Measurements from ENCODE around the gene TNNI2.

Gene TNNI2

DNA sequence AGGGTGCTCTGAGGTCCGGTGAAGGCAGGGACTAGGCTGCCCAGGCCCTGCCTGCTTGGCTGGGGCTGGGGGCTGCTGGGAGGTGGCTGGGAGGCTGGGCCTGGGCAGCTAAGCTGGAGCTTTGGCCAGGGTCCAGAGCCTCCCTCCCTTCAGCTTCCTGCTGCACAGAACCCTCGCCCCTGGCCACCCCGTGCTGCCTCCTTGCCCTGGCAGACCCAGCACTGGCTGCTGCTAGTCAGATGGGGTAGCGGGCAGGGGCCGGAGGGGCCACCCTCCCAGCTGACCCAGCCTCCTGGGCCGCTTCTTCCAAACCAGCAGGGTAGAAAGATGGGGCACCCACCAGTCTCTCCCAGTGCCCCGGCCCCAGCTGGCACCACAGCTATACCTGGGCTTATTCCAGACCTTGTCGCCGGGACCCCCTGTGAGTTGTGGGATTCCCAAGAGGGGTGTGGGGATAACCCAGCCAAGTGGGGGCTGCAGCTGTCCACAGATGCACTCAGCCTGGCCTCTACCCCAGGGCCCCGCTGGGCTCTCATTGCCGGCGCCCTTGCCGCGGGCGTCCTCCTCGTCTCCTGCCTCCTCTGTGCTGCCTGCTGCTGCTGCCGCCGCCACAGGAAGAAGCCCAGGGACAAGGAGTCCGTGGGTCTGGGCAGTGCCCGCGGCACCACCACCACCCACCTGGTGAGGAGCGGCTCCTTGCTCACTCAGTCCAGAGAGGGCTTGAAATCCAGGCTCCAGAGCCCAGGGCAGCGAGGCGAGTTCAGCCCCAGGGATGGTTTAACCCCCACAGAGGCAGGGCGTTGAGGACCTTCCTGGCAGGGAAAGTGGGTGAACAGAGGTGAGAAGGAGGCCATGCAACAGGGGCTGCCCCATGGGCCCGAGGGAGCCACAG is 3.8 kb upstream of the TNNI2 start, which contains the start of gene SYT8:
TSS of gene SYT8 (plus strand) at position 212 of the 892 bp plus-strand sequence. CDS start at position 328, 116 bp downstream.
- FAIRE-seq = no peak

DNA sequence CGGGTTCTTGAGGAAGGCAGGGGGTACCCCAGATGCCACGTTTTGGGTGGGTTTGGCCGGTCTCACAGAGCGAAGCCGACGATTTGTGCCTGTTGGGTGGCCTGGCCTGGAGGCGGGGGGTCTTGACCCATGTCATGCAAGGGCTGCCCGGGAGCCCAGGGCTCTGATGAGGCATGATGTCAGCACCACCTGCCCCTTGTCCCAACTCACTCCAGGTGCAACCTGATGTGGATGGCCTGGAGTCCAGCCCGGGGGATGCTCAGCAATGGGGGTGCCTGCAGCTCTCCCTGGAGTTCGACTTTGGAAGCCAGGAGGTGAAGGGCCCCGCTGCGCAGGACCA is 3.1 kb upstream of the TNNI2 start:
- FAIRE-seq = no peak

DNA sequence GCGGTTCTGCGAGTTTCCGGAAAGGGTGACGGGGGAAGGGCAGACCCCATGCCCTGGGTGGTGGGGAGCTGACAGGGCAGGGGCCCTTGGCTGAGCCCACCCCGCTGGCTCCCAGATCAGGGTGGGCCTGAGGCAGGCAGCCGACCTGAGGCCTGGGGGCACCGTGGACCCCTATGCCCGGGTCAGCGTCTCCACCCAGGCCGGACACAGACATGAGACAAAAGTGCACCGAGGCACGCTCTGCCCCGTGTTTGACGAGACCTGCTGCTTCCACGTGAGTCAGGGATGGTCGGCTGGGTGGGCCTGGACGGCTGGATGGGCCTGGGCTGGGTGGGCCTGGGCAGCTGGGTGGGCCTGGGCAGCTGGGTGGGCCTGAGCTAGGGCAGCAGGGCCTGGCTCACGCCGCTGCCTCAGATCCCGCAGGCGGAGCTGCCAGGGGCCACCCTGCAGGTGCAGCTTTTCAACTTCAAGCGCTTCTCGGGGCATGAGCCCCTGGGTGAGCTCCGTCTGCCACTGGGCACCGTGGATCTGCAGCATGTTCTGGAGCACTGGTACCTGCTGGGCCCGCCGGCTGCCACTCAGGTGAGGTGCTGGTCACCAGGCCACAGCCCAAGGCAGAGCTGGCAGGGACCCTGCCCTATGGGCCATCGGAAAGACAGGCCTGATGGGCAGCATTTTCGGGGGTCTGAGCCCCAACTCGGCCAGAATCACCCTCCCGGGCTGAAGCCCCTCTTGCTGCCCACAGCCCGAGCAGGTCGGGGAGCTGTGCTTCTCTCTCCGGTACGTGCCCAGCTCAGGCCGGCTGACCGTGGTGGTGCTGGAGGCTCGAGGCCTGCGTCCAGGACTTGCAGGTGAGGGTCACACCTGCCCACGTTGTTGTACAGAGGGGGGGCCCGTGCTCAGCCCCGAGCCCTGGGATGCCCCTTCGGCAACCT is 2.5 kb upstream of the TNNI2 start:
- FAIRE-seq = no peak

DNA sequence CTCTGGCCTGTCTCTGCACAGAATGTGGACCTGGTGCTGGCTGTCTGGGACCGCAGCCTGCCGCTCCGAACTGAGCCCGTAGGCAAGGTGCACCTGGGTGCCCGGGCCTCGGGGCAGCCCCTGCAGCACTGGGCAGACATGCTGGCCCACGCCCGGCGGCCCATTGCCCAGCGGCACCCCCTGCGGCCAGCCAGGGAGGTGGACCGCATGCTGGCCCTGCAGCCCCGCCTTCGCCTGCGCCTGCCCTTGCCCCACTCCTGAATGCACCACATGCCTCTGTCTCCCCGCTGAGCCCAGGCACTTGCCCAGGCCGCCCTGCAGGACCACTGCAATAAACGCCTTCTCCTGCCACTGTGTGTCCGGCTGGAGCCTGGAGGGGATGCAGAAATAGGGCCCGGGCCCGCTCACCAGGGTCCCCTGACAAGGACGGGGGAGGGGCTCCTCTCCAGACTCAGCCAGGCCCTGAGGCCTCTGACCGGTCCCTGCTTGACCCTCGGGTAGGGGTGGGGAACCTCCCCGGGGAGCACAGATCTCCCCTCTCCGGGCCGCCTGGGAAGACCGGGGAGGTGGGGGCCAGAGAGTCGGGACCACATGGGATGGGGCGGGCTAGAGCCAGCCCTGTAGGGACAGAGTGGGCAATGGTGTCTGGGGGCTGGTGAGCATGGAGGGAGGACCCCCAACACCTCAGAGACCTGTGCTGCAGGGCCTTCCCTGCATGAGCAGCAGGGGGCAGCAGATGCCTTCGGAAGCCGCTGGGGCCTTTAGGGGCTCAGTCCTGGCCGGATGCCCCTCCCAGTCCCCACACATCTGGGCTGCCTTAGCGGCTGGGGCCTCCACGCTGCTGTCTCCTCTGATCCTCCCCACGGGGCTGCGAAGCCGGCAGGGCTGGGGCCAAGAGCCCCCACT is 1.4 kb upstream of the TNNI2 start:
- no peak for FAIRE-seq

DNA sequence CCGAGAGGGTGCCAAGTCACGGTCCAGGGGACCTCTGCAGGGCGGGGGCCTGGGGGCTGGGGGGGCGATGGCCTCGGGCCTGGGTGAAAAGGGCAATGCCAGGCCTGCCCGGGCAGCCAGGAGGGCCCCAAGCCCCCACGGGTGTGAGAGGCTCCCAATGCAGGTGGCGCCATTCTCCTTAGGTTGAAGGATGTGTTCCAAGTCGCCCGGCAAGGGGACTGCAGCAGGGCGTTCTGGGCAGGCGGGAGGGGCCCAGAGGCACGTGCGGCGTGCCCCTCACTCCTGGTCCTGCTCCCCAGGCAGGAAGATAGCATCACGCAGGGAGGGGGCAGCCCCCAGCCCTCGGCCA is 730 bp upstream of the TNNI2 start:
- no peak for FAIRE-seq

DNA sequence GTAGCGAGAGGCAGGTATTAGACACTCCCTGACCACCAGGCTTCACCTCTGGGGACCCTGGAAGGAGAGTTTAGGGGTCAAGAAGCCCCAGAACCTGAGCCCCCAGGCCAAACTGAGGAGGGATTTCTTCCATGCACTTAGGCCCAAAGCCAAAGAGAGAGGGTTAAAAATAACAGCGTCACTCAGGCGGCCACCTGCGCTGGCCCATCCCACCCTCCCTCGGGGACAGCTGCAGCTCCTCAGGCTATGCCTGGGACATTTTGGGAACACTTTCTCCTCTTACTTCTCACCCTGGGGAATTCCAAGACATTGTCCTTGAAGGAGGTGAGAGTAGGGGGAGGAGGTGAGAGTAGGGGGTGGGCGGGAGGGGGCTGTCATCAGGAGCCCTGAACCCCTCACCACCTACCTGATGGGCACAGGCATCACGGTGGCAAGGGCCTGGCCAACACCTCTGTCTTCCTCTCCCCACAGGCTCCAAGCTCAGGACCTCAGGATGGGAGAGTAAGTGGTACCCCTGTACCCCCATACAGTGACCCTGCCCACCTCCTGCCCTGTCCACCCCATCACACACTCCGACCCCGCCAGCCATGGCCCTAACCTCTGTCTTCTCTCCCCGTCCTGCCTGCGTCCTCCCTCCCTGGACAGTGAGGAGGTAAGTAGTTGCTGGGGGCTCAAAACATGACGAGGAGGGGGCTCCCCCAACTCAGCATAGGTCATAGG is 583 bp downstream of the TNNI2 start:
- no peak for FAIRE-seq

DNA sequence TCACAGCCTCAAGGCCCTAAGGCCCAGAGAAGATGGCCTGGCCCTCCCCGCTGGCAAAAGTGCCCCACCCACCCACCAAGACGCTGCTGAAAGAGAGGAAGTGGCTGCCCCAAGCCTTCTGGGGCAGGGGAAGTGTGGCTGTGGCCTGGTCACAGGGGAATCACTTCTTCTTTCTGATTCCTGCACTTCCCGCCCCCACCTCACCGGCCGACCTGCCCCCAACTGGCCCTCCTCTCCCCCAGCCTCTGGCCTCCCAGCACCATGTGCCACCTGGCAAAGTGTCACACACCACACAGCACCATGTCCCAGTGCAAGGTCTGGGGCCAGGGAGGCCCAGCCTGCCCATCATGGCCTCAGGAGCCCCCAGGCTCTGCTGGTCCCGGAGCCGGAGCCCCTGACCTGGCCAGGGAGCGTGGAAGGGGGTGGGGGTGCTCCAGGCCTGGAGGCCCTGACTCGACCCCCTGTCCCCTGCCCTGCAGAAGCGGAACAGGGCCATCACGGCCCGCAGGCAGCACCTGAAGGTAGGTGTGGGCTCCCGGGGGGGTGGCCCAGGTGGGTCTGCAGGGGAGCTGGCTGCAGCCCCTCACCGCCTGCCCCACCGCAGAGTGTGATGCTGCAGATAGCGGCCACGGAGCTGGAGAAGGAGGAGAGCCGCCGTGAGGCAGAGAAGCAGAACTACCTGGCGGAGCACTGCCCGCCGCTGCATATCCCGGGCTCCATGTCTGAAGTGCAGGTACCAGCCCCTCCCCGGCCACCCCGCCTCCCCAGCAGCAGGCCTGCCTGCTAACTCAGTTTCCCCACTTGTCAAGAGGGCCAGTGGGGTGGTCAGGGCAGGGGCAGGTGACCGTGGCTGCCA is 1.4 kb downstream of the TNNI2 start:
- no peak for FAIRE-seq

DNA sequence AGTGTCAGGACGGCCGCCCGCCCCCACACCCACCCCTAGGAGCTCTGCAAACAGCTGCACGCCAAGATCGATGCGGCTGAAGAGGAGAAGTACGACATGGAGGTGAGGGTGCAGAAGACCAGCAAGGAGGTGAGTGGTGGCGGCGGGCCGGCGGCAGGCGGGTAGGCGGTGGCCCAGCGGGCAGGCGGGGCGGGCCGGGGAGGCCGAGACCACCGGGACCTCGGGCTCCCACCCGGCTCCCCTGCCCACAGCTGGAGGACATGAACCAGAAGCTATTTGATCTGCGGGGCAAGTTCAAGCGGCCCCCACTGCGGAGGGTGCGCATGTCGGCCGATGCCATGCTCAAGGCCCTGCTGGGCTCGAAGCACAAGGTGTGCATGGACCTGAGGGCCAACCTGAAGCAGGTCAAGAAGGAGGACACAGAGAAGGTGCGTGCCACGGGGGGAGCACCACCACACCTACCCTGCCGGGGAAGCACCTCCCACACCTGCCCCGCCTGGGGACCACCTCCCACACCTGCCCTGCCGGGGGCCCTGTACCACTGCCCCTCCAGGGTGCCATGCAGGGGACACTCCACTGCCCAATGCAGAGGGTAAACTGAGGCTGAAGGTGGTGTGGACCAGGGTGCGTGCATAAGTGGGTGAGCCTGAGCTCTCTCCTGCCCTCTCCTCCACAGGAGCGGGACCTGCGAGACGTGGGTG is 2.1 kb downstream of the TNNI2 start:
- FAIRE-seq = no peak

DNA sequence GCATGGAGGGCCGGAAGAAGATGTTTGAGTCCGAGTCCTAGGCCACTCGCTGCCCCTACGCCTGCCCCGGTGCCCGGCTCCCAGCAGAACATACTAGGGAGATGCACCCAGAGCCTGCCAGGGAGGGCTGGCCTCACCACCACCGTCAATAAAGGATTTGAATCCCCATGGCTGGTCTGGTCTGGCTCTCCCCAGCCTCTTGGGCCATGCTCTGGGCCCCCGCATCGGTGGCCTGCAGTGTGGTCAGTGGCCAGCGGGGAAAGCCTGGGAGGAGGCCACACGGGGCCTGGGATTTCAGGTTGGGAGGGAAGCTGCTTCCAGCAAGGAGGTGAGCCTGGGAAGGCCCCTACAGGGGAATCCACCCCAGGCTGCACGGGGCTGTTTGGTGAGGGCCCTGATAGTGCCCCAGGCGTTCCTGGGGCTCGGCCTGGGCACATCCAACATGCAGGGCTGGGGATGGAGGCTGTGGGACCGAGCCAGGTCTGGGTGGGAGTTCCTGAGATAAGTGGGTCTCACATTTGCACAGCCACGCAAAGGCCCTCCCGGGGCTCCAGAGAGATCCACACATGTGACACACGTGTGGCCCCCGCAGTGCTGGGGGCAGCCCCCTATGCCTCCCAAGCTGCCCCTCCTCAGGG is 2.8 kb downstream of the TNNI2 start:
- FAIRE-seq = no peak

DNA sequence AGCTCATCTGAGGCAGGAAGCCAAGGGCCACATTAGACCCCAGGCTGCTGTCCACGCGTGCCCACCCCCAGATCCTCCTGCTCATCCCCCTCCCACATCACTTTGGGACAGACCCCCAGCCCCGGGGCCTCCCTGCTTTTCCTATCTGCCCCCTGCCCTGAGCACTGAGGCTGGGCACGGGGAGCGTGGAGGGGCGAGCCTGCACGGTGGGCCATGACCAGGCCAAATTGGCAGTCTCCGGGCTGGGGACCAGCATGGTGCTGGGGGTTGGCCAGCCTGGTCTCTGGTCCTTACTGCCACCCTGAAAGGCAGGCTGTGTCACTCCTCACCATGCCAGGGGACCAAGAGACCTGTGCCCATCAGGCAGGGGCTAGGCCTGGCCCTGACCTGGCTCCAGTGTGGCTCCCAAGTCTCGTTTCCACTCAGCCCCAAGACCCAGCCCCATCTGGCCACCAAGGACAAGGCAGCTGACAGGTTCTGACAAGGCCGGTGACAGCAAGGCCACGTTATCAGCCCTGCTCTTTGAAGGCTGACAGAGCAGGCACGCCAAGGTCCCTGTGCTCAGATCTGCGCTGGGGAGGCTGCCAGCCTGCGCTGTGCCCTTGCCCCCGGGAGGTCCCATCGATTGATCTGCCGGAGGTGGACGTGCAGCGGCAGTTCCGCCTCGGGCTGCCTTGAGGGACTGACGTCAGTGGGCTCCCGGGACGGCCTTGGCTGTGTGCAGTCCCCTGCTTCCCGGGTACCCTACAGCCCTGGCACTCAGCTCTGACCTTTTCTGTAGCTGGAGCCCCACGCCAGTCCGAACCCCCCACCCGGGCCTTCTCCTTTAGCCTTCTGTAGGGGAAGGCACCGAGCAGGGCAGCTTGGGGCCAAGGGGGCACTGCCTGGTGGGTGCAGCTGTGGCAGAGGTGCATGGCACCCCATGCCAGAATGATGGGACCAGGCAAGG is 3.6 kb downstream of the TNNI2 start:
- no peak for FAIRE-seq

DNA sequence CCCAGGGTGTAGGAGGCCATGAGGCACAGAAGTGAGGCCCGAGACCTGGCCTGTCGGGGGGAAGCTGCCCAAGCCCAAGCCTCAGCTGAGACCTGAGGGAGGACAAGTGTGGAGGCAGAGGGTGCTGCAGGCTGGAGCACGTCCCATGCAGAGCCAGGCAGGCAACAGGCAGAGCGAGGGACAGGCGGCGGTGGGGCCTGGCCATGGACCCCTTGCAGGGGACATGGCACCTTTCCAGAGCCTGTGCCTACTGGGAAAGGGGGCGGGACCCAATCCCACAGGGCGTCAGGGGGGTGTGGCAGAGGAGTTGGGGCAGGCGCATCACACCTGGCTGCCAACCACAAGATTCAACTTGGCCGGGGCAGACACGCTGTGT is 4.3 kb downstream of the TNNI2 start:
- no peak for FAIRE-seq

DNA sequence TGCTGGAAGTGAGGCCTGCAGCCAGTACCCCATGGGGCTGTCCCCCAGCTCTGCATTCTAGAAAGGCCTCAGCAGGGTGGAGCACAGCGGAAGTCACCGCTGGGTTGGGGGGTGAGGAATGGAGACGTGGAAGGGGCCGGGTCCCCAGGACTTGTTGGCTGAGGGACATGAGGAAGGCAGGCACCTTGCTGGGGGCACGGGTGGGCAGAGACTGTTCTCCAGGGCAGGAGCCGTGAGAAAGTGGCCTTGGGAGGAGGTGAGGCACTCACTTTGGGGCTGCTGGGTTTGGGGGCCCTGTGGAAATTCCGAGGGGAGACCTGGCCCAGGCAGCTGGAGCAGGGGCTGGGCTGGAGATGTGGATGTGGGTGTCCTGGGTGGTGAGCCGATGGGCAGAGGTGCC is 5.0 kb downstream of the TNNI2 start:
- no peak for FAIRE-seq

DNA sequence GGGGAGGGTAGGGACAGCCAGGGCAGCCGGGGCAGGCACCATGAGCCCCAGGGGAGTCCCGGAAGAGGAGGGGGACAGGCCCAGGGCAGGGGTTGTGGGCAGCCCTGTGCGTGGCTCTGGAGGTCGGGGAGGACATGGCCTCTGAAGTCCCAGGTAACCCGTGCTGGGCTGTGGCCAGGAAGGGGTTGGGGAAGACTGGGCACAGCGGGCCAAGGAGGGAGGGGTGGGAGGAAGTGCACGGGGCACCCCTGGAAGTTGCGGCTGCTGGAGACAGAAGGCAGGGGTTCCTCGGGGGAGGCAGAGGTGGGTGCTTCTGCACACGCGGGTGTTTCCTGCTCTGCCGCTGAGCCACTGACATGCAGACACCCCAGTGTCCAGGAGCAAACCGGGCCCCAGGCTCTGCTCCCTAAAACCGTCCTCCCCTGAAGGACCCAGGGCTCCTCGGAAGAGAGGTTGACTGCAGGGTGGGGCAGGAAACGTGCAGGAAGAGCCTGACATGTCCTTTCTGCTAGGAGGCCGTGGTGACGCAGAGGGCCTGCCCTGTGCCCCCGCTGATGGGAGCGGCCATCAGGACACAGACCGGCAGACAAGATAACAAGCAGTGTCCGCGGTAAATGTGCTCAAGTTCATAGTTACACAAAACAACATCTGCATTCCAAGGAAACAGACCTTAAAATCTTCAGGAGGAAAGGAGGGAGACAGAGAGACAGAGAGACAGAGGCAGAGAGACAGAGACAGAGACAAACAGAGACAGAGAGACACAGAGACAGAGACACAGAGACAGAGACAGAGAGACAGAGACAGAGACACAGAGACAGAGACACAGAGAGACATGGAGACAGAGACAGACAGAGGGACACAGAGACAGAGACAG is 5.7 kb downstream of the TNNI2 start:
- no peak for FAIRE-seq

DNA sequence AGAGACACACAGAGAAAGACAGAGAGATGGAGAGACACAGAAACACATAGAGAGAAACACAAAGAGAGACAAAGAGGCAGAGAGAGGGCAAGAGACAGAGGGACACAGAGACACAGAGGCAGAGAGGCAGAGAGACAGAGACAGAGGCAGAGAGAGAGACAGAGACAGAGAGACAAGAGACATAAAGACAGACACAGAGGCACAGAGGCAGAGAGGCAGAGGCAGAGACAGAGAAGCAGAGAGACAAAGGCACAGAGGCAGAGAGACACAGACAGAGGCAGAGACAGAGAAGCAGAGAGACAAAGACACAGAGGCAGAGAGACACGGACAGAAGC is 6.3 kb downstream of the TNNI2 start:
- no peak for FAIRE-seq

DNA sequence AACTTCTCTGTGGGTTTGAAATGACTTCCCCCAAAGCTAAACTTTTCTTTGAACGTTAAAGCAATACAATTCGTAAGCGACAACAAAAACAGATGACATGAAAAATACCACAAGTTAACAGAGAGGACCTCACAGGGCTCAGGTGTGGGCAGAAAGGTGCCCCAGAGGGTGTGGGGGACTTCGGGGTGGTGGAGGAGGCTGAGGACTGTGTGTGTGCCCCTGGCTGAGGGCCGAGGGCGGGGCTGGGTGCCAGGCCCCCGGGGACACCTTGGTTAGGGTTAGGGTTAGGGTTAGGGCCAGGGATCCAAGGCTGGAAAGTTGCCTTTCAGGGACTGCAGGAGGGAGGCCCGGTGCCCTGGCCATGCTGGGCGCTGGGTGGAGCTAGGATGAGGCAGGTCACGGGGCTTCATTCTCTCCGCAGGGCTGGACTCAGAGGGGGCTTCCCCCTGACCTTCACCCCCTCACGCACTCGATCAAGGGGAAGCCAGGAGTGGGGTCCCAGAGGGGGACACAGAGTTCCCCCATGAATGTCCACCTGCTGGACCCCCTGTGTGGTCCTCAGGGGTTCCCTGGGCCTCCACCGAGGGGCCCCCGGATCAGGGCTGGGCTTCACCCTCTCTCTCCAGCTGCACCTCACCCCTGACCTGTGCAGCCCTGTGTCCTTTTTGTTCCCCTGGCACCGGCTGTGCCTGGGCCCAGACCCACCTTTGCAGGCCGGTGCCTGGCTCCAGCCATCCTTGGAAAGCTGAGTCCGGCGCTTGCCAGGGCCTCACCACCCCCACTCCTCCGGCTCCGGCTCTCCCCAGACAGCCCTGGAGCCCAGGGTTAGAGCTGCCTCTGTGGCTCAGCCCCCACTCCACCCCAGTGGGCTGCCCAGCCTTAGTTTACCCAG is 7.0 kb downstream of the TNNI2 start:
- FAIRE-seq = no peak

DNA sequence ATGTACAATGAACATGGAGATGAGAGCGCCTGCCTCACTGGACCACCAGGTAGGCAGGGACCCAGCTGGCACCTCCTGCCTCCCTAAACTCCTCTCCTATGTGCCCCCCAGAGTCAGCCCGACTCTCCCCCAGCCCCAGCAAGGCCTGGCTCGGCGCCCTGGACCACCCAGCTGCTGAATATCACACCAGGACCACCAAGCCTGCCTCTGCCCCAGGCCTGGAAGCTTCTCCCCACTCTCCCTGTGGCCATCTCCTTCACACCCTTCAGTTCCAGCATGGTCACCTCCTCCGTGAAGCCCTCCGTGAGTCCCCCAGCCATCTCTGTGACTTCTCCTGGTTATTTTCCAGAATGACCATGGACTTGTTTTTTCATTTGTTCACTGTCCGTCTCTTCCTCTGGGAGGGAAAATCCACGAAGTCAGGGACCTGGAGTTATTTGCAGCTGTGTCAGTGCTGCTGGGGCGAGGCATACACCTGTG is 7.7 kb downstream of the TNNI2 start:
- FAIRE-seq = no peak

Data from colon (tissue), 2 donors.